ENCODE measurements around the gene MRPL49. TPM values are rescaled to one million over a fixed set of nuclear protein-coding genes. Genes with fewer than 3 reads are reported as not detected.

MRPL49 gene
- polyA plus RNA-seq, 1 donor: 24.2 TPM

DNA sequence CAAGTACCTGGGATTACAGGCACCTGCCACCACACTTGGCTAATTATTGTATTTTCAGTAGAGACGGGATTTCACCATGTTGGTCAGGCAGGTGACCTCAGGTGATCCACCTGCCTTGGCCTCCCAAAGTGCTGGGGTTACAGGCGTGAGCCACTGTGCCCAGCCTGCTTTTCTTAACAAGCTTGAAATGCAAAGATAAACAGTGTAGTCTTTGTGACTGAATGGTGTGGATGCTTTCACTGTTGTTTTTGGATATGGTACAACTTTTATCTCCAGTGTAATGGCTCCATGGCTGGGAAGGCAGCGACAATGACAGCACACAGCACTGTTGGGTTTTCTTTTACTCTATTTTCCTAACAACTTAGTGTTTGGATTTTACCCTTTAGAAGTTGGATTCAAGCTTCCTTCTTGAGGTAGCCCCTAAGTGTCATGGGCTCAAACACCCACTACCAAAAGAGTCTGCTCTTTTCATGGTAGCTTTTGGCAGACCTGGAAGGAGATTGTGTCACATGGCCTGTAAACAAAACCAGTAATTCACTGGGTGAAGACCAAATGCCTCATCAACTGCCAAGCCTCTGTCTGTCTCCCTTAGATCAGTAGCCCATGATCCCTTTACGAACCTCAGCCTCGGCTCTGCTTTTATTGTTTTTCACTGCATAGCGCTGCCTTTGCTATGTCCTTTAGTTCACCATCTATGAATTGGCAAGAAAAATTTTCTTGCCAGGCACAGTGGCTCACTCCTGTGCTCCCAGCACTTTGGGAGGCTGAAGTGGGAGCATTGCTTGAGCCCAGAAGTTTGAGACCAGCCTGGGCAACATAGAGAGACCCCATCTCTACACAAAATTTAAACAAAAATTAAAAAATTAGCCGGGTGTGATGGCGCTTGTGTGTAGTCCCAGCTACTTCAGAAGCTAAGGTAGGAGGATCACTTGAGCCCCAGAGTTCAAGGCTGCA lies 19.7 kb upstream of the MRPL49 start:
- DNase-seq (ENCODE audit: low read depth): no peak

- DNase-seq (ENCODE audit: low read depth): no peak
These were observed 18.6 kb upstream of the MRPL49 start for GRCh38 chr11:65103476-65103875.

- no peak for DNase-seq (ENCODE audit: low read depth)
These were observed 17.5 kb upstream of the MRPL49 start for GRCh38 chr11:65104628-65105027.

DNA sequence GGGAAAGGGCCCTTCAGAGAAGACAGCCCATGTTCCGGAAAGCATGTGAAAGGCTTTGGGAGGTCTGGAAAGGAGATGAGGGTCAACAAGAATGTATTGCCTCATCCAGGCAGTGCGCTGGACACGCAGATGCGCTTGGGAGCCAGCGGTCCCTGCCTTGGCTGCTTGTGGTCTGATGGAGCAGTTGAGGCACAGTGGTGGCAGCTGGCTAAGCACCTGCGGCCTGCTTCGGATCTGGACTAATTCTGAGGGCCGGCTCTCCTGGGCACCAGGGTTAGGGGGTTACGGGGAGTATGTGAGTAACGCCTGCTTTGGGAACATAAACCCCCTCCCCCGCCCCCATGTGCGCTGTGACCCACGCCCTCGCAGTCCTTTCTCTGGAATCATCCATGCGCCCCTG lies 15.0 kb upstream of the MRPL49 start:
- no peak for DNase-seq (ENCODE audit: low read depth)

- DNase-seq (ENCODE audit: low read depth): no peak
These were observed 14.2 kb upstream of the MRPL49 start for GRCh38 chr11:65107751-65108468.

- no peak for DNase-seq (ENCODE audit: low read depth)
These were observed 13.5 kb upstream of the MRPL49 start for GRCh38 chr11:65108469-65109123.

DNA sequence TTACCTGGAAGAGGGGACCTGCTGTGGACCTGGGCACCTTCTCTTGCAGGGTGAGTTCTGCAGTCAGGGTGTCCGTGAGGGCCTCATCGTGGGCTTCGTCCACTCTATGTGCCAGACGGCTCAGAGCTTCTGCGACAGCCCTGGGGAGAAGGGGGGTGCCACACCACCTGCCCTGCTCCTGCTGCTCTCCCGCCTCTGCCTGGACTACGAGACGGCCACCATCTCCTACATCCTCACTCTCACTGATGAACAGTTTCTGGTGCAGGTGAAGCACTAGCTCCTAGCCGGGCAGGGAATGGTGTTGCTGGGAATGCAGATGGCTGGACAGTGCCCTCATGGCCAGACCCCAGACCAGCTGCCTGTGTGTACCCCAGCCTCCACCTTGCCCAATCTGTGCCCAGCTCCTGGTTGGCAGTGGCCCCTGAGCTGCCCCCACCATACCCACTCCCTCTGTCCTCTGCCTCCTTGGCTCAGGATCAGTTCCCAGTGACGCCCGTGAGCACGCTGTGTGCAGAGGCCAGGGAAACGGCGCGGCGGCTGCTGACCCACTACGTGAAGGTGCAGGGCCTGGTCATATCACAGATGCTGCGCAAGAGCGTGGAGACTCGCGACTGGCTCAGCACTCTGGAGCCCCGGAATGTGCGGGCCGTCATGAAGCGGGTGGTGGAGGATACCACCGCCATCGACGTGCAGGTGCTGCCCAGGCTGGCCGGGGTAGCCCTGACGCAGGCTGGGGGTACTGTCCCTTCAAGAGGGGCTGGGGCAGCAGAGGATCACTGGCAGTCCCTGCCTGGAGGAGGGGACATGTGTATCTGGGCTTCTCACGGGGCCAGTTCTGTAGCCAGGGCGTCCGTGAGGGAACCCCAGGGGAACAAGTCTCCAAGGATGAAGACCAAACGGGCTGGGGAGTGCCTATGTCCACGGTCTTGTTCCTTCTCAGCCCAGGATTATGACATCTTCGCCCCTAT lies 12.6 kb upstream of the MRPL49 start:
- DNase-seq (ENCODE audit: low read depth): no peak

DNA sequence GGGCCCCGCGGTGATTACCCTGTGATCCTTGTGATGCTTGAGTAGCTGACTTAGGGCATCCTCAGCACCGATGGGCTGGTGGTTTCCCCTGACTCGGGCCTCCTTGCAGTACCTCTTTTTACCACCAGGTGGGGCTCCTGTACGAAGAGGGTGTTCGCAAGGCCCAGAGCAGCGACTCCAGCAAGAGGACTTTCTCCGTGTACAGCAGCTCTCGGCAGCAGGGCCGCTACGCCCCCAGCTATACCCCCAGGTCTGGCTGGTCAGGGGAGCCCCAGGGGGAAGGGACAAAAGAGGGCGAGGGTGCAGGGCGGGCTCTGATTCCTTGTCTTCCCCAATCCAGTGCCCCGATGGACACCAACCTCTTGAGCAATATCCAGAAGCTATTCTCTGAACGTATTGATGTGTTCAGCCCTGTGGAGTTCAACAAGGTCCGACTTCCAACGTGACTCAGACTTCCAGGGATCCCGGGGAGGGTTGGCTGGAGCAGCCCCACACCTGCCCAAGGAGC lies 11.7 kb upstream of the MRPL49 start:
- DNase-seq (ENCODE audit: low read depth): peak; percentile 59

- no peak for DNase-seq (ENCODE audit: low read depth)
These were observed 10.9 kb upstream of the MRPL49 start for GRCh38 chr11:65111159-65111743.

- DNase-seq (ENCODE audit: low read depth): peak; percentile 41
These were observed 10.2 kb upstream of the MRPL49 start, which contains the start of gene TM7SF2 for GRCh38 chr11:65111744-65112545. Gene TM7SF2, plus strand, starts transcription at chr11:65111872. Its CDS starts 144 bp downstream, at chr11:65112016.

- DNase-seq (ENCODE audit: low read depth): no peak
These were observed 9.4 kb upstream of the MRPL49 start for GRCh38 chr11:65112546-65113360.

DNA sequence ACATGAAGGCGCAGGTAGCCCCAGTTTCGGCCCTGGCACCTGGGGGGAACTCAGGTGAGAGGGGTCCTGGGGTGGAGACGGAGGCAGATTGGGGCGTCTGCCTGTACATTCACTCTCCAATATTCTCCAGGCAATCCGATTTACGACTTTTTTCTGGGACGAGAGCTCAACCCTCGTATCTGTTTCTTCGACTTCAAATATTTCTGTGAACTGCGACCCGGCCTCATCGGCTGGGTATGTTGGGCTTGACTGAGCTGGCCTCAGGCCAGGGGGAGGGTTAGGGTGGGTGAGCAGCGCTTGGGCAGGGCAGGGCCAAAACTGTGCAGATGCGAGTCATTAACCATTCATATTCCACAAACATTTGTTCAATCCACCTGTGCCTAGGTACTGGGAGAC lies 8.8 kb upstream of the MRPL49 start:
- no peak for DNase-seq (ENCODE audit: low read depth)

DNA sequence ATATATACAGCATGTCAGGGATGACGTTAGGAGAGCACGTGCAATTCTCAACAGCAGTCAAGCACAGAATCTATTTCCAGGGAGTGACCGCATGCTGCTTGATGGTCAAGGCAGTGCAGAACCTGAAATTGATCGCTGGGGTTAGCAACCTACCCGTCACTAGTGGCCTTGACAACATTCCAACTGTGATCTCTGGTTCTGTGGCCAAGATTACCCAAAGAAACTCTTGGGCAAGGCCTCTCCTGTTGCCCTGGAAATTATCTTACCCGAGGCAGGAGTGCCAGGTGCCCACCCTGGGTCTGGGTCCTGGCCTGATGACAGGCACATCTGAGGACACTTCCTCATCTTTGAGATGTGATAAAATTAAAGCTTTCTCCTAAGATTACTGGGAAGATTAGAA lies 8.3 kb upstream of the MRPL49 start:
- DNase-seq (ENCODE audit: low read depth): no peak

- no peak for DNase-seq (ENCODE audit: low read depth)
These were observed 7.5 kb upstream of the MRPL49 start for GRCh38 chr11:65114538-65115171.

GRCh38 chr11:65115361-65116082 lies 6.6 kb upstream of the MRPL49 start:
- DNase-seq (ENCODE audit: low read depth): no peak

GRCh38 chr11:65116370-65117205 lies 5.5 kb upstream of the MRPL49 start:
- no peak for DNase-seq (ENCODE audit: low read depth)
